ENCODE measurements around the gene RGS21. TPM values are rescaled to one million over a fixed set of nuclear protein-coding genes. Genes with fewer than 3 reads are reported as not detected.
"Not testable (repeated sequence)": the region's sequence is repeated elsewhere in the genome, so short reads cannot be mapped to it uniquely, and the experiment has no call there.

RGS21 gene
- total RNA-seq, 2 experiments from 2014 or later, result not detected

DNA sequence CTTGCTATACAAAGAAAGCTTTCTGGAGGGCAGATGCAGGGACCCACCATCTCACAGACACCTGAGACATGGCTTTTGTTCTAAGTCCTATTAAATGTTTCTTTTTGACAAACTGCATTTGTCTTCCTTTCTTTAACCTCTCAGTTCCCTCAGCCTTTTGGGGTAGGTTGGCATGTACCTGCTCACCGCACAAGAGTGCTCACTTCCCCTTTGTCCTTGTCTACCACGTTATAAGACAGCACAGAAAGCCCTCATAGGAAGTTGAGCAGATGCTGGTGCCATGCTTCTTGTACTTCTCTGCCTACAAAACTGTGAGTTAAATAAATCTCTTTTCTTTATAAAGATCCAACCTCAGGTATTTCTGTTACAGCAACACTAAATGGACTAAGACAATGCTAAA, 31.9 kb upstream of the RGS21 start:
- no peaks in the 10 kb centered on the region; the same call in 1 of the 2 replicates for H3K9me3 ChIP-seq (ENCODE audit: low read length)
- no peaks in the 10 kb centered on the region for H4K20me1 ChIP-seq (ENCODE audit: insufficient read depth, low read length)
- CTCF ChIA-PET (ENCODE audit: unreplicated experiment), result no interaction called here
- H3K9me2 ChIP-seq (ENCODE audit: insufficient read depth, low read length), result no peaks in the 10 kb centered on the region
- no peaks in the 10 kb centered on the region for H3K36me3 ChIP-seq (ENCODE audit: insufficient read depth, low read length)
- intact Hi-C loops (cut with micrococcal nuclease; ENCODE audit: unreplicated experiment), result no loop called here
- TF ChIP-seq, protein P1, sequence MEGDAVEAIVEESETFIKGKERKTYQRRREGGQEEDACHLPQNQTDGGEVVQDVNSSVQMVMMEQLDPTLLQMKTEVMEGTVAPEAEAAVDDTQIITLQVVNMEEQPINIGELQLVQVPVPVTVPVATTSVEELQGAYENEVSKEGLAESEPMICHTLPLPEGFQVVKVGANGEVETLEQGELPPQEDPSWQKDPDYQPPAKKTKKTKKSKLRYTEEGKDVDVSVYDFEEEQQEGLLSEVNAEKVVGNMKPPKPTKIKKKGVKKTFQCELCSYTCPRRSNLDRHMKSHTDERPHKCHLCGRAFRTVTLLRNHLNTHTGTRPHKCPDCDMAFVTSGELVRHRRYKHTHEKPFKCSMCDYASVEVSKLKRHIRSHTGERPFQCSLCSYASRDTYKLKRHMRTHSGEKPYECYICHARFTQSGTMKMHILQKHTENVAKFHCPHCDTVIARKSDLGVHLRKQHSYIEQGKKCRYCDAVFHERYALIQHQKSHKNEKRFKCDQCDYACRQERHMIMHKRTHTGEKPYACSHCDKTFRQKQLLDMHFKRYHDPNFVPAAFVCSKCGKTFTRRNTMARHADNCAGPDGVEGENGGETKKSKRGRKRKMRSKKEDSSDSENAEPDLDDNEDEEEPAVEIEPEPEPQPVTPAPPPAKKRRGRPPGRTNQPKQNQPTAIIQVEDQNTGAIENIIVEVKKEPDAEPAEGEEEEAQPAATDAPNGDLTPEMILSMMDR (conservative IDR thresholded peaks at IDR 0.05; ENCODE audit: low read length), result no peak
- TF ChIP-seq EZH2phosphoT487 (IDR thresholded peaks at IDR 0.05; ENCODE audit: borderline replicate concordance, low read depth, low read length), result no peak
- H3K4me3 ChIP-seq (ENCODE audit: low read depth, low read length, poor library complexity, severe bottlenecking), result no peak overlapping the region
- H3K27ac ChIP-seq (ENCODE audit: low read depth, low read length, poor library complexity, severe bottlenecking), result no peak overlapping the region
- POLR2A ChIA-PET, result no interaction called here
- DNase-seq (ENCODE audit: low spot score), result no peak
- H3K4me1 ChIP-seq (ENCODE audit: insufficient read depth, low read length, poor library complexity, severe bottlenecking), result no peaks in the 10 kb centered on the region
- no peak overlapping the region for H2AFZ ChIP-seq (ENCODE audit: low read length)
- no peaks in the 10 kb centered on the region for H3K79me2 ChIP-seq (ENCODE audit: insufficient read depth, low read depth, low read length)
- no TSS peak for BruUV-seq (replicated peaks)
- H3K4me2 ChIP-seq (ENCODE audit: low read length), result no peak overlapping the region

DNA sequence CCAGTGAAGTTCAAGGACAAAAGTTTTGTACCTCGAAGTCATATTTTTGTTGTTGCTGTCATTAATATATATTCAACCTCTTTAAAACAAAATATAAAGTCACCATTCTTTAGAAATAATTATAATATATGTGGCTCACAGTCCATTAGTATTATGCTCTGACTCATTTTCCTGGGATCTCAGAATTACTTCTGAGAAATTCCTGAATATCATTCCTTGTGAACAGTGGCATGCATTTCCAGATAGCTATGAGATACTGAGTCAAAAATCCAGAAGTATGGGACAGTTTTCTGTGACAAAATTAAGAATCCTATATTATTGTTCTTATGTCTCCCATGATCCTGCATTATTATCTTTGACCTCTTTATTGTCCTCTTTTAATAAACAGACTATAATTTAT, 13.8 kb upstream of the RGS21 start:
- Histone ChIP-seq H3K4me2 (ENCODE audit: low read length) (no peak overlapping the region), H3K9me3 (ENCODE audit: low read length) (no peaks in the 10 kb centered on the region), H3K79me2 (ENCODE audit: insufficient read depth, low read depth, low read length) (no peaks in the 10 kb centered on the region), H3K4me1 (ENCODE audit: insufficient read depth, low read length, poor library complexity, severe bottlenecking) (no peaks in the 10 kb centered on the region), H3K4me3 (ENCODE audit: low read depth, low read length, poor library complexity, severe bottlenecking) (no peak overlapping the region), H3K27ac (ENCODE audit: low read depth, low read length, poor library complexity, severe bottlenecking) (no peak overlapping the region), H3K9me2 (ENCODE audit: insufficient read depth, low read length) (no peaks in the 10 kb centered on the region), H4K20me1 (ENCODE audit: insufficient read depth, low read length) (no peaks in the 10 kb centered on the region), H2AFZ (ENCODE audit: low read length) (no peak overlapping the region), H3K36me3 (ENCODE audit: insufficient read depth, low read length) (no peaks in the 10 kb centered on the region)
- TF ChIP-seq, protein P1 (conservative IDR thresholded peaks at IDR 0.05; ENCODE audit: low read length), result no peak
- no peak for TF ChIP-seq EZH2phosphoT487 (IDR thresholded peaks at IDR 0.05; ENCODE audit: borderline replicate concordance, low read depth, low read length)
- CTCF ChIA-PET (ENCODE audit: unreplicated experiment), result interaction anchor here (0.8 kb wide), 1 partner anchor 30 kb away, joined by 3 read pairs; no protein-coding TSS in a partner anchor
- intact Hi-C loops (cut with micrococcal nuclease; ENCODE audit: unreplicated experiment), result no loop called here
- POLR2A ChIA-PET, result interaction anchor here (0.6 to 1.3 kb wide), 5 partner anchors 12 to 291 kb away, joined by 3 to 4 read pairs (median 3); partner anchors contain the start of gene RGS21
- no peak for DNase-seq (ENCODE audit: low spot score)
- BruUV-seq (replicated peaks), result no TSS peak

DNA sequence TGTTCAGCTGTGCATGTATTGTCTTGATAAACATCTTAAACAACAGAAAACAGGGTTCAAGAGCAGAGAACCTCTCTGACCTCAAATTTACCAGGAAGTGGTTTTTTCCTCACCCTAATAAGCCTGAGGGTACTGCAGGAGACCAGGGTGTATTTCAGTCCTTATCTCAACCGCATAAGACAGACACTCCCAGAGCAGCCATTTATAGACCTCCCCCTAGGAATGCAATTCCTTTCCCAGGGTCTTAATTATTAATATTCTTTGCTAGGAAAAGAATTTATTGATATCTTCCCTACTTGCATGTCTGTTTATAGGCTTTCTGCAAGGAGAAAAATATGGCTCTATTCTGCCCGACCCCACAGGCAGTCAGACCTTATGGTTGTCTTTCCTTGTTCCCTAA, 8.5 kb upstream of the RGS21 start:
- H3K9me3 ChIP-seq (ENCODE audit: low read length); H3K4me3 ChIP-seq (ENCODE audit: low read depth, low read length, poor library complexity, severe bottlenecking); H3K27ac ChIP-seq (ENCODE audit: low read depth, low read length, poor library complexity, severe bottlenecking); H3K4me2 ChIP-seq (ENCODE audit: low read length); CTCF ChIA-PET (ENCODE audit: unreplicated experiment); POLR2A ChIA-PET; intact Hi-C loops (cut with micrococcal nuclease; ENCODE audit: unreplicated experiment); H2AFZ ChIP-seq (ENCODE audit: low read length); H3K36me3 ChIP-seq (ENCODE audit: insufficient read depth, low read length); H3K4me1 ChIP-seq (ENCODE audit: insufficient read depth, low read length, poor library complexity, severe bottlenecking); H4K20me1 ChIP-seq (ENCODE audit: insufficient read depth, low read length); H3K79me2 ChIP-seq (ENCODE audit: insufficient read depth, low read depth, low read length); BruUV-seq (replicated peaks); DNase-seq (ENCODE audit: low spot score); H3K9me2 ChIP-seq (ENCODE audit: insufficient read depth, low read length): not testable (repeated sequence)
